Activated CD8-positive, alpha-beta memory T cell treated with anti-CD3 and anti-CD28 coated beads for 48 hours (primary cell): ENCODE results near the gene AMPD3.

ENCODE experiments used
- DNase-seq, 3 experiments: peaks; one replicate each; pipeline ENCODE4 v3.0.0-alpha.2; 2020; ENCODE audit warnings: low read depth in 2 of 3, low spot score in 2 of 3

The AMPD3 gene

DNA sequence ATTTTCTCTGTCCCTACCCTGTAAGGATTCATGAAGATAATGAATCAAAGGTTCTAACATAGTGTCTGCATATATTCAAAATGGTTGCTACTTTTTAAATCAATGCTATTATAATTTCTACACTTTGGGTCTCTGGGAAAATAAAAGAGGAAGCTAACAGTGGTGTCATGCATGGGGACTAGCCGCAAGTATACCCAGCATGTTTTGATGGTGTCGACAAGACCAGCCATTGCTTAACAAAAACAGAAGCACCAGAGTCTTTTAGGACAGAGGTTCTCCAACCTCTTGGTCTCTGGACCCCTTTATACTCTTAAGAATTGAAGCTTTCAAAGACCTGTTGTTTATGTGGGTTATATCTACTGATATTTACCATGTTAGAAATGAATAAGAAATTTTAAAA is 48.2 kb downstream of the AMPD3 start:
- DNase-seq = no peak

- DNase-seq = no peak
Observed at GRCh38 chr11:10503777-10504480, 48.9 kb downstream of the AMPD3 start.

DNA sequence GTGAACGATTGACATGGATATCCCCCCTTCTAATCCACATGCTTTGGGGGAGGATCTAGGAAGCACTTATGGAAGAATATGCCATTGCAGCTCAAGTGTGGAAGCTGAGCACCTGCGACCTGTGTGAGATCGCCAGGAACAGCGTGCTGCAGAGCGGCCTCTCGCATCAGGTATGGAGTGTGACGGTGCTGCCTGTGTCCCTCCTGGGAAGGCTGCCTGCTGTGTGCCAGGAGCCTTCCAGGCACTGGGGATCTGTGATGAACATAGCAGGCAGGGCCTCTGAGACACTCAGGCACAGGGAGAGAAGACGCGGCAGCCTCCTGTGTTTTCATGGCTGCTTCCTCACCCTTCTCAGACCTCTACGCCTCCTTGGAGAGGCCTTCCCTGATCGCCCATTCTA is 49.4 kb downstream of the AMPD3 start:
- no peak for DNase-seq

DNA sequence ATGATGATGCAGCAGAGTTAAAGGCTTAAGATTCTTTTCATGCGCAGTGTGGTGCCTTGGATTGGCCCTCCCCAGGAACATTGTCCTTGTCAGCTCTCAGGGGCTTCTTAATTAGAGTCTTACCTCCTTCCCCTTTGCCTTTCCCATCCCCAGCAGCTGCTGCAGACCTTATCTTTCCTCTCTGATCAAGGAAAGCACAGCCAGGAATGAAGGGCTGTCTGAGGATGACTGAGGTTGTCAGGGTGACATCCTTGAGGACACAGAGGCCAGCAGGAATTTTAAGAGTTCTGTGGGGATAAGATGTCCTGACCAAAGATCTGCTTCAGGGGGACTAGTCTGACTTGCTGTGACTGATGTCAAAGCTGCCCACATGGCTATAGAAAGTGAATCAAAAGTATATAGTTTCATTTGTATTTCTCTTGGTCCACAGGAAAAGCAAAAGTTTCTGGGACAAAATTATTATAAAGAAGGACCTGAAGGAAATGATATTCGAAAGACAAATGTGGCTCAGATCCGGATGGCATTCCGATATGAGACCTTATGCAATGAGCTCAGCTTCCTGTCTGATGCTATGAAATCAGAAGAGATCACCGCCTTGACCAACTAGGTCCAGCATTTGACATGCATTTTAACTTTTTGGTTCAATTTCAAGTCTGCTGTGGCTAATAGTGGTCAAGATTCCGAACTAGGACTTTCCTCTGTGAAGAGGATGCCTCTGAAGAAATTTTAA is 50.4 kb downstream of the AMPD3 start:
- no peak for DNase-seq

GRCh38 chr11:10506008-10506370 is 50.9 kb downstream of the AMPD3 start:
- DNase-seq = no peak

GRCh38 chr11:10511181-10511621 is 56.1 kb downstream of the AMPD3 start:
- no peak for DNase-seq

- DNase-seq = no peak
Observed at GRCh38 chr11:10514202-10514601, 59.1 kb downstream of the AMPD3 start.

- no peak for DNase-seq
Observed at GRCh38 chr11:10514709-10515108, 59.6 kb downstream of the AMPD3 start.

- no peak for DNase-seq
Observed at GRCh38 chr11:10515418-10515817, 60.4 kb downstream of the AMPD3 start.

DNA sequence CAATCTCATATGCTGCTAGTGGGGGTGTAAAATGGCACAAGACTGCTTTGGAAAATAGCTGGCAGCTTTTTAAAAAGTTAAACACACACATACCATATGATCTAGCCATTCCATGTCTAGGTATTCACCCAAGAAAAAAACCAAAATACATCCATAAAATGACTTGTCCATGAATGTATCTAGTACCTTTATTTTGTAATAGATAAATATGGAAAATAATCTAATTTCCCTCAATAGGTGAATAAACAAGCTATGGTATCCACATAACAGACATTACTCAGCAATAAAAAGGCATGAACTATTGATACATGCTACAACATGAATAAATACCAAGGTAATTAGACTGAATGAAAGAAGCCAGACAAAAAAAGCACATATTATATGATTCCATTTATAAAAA is 63.1 kb downstream of the AMPD3 start:
- DNase-seq = no peak

GRCh38 chr11:10518891-10519290 is 63.8 kb downstream of the AMPD3 start:
- DNase-seq = no peak

DNA sequence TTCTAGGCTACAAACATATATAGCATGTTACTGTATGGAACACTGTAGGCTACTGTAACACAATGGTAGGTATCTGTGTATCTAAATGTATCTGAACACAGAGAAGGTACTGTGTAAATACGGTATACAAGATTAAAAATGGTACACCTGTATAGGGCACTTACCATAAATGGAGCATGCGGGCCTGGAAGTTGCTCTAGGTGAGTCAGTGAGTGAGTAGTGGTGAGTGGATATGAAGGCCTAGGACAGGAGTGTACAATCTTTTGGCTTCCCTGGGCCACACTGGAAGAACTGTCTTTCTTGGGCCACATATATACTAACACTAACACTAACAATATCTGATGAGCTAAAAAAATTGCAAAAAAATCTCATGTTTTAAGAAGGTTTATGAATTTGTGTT is 64.6 kb downstream of the AMPD3 start:
- DNase-seq = no peak

DNA sequence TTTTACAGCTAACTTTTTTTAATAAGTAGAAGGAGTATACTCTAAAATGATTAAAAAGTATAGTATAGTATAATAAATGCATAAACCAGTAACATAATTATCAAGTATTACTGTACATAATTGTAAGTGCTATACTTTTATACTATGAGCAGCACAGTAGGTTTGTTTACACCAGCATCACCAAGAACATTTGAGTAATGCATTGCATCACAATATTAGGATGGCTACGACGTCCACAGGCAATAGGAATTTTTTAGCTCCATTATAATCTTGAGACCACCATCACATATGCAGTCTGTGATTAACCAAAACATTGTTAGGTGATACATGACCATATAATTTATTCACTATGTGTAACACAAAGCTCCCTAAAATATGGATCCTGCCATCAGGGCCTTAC is 65.5 kb downstream of the AMPD3 start:
- no peak for DNase-seq

- DNase-seq = no peak
Observed at GRCh38 chr11:10522276-10522675, 67.2 kb downstream of the AMPD3 start.

DNA sequence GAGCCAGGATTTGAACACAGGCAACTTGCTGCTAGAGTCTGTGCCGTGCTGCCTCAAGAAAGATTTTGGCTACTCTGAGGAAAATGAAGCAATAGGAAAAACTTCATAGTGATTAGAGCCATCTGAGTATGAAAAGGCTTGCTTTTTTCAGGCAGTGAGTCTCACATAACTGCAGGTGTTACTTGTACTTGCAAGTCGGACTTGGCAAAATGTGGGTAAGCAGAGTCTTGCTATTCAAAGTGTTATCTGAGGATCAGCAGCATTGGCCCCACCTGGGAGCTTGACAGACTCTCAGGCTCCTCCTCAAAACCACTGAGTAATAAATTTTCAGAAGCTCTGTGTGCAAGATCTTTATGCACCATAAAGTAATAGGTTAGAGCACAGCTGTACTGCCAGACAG is 67.9 kb downstream of the AMPD3 start:
- no peak for DNase-seq

GRCh38 chr11:10524471-10524870 is 69.4 kb downstream of the AMPD3 start:
- DNase-seq = no peak

- no peak for DNase-seq
Observed at GRCh38 chr11:10526974-10527918, 72.2 kb downstream of the AMPD3 start.

GRCh38 chr11:10528121-10528520 is 73.1 kb downstream of the AMPD3 start:
- DNase-seq = no peak

DNA sequence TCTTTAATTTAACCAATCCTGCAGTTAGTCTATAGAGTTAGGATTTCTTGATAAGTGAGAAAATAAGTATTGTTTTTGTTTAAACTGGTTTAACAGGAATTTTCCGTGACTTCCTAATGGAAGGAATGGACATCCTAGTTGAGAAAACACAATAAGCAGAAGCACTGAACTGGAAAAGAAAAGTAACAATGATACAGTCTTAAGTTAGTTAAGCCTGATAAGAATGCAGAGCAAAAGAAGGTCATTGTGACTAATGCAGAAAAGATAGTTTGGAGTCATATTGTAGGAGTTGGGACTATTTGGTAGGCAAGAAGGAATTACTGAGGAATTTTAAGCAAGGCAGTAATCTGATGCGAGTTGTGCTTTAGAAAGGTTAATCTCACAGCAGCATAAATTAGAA is 74.2 kb downstream of the AMPD3 start:
- no peak for DNase-seq

- no peak for DNase-seq
Observed at GRCh38 chr11:10532526-10532925, 77.5 kb downstream of the AMPD3 start.

DNA sequence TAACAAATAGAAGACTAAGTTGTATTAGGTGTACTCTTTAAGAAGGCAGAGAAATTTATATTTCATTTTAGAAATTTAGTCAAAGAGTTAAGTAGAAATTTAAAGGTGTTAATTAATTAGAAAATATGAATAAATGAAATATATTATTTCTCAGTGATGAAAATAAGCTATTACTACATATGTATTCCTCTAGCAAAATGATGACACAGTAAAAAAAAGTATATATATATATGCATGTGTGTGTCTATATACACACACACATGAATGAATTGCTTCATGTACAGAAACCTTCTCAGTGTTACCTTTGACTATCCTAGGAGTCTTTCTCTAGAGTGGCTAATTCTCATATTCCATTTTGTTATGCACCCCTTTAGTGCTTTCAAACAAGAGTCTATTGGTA is 78.3 kb downstream of the AMPD3 start:
- DNase-seq = no peak

DNA sequence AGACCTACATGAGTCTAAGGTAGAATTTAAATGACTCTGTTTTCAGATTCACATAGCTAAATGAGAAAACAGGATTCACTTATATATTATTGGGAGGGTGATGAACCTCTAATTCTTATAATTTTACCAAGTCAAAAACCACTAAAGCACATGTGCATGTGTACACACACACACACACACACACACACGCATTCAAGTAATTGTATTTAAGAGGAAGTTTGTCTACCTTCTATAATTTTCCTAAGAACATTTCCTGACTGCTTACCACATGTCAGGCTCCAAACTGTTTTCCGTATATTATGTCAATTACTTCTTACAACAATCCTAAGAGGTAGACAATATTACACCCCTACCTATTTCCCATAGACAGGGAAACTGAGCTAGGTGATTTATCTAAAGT is 79.3 kb downstream of the AMPD3 start:
- no peak for DNase-seq
